ENCODE data around the gene MYO3B. TPM values are rescaled to one million over a fixed set of nuclear protein-coding genes. Genes with fewer than 3 reads are reported as not detected.

MYO3B gene
- total RNA-seq, 1 donor from 2014 or later, result 13.7 TPM

- intact Hi-C loops (cut with micrococcal nuclease), result loop anchor here (5.0 kb wide), 1 partner anchor 72 kb away; no protein-coding TSS in a partner anchor
- H3K27me3 Mint-ChIP-seq (ENCODE audit: low read depth), result peaks cover 16% of the 10 kb centered on the region
- no peak overlapping the region for H3K27ac Mint-ChIP-seq
- no peaks in the 10 kb centered on the region for H3K9me3 Mint-ChIP-seq
- peaks cover 3% of the 10 kb centered on the region for H3K36me3 Mint-ChIP-seq (ENCODE audit: low read depth)
- peaks cover 24% of the 10 kb centered on the region for H3K4me1 Mint-ChIP-seq (ENCODE audit: low read depth)
- no peak overlapping the region for H3K4me3 Mint-ChIP-seq (ENCODE audit: low read depth)
- DNase-seq (ENCODE audit: low spot score), result no peak
Observed at GRCh38 chr2:170434900-170435621, 257.1 kb downstream of the MYO3B start.

- H3K9me3 Mint-ChIP-seq, result no peaks in the 10 kb centered on the region
- intact Hi-C loops (cut with micrococcal nuclease), result loop anchor here (5.0 kb wide), 1 partner anchor 71 kb away; no protein-coding TSS in a partner anchor
- DNase-seq (ENCODE audit: low spot score), result no peak
Observed at GRCh38 chr2:170436077-170436943, 258.4 kb downstream of the MYO3B start.

GRCh38 chr2:170446078-170446477 lies 268.1 kb downstream of the MYO3B start:
- Mint-ChIP-seq H3K27ac (no peak overlapping the region), H3K4me3 (ENCODE audit: low read depth) (no peak overlapping the region), H3K9me3 (peaks cover 11% of the 10 kb centered on the region), H3K27me3 (ENCODE audit: low read depth) (no peaks in the 10 kb centered on the region), H3K36me3 (ENCODE audit: low read depth) (peaks cover 17% of the 10 kb centered on the region), H3K4me1 (ENCODE audit: low read depth) (no peaks in the 10 kb centered on the region)
- intact Hi-C loops (cut with micrococcal nuclease), result no loop called here
- DNase-seq (ENCODE audit: low spot score), result no peak

More at GRCh38 chr2:170436077-170436943, 258.4 kb downstream of the MYO3B start:
- peaks cover 3% of the 10 kb centered on the region for H3K36me3 Mint-ChIP-seq (ENCODE audit: low read depth)
- H3K27me3 Mint-ChIP-seq (ENCODE audit: low read depth), result peaks cover 16% of the 10 kb centered on the region
- H3K4me1 Mint-ChIP-seq (ENCODE audit: low read depth), result peaks cover 24% of the 10 kb centered on the region
- H3K27ac Mint-ChIP-seq, result no peak overlapping the region
- no peak overlapping the region for H3K4me3 Mint-ChIP-seq (ENCODE audit: low read depth)

GRCh38 chr2:170449034-170449433 lies 271.1 kb downstream of the MYO3B start:
- Mint-ChIP-seq H3K4me3 (ENCODE audit: low read depth) (no peak overlapping the region), H3K9me3 (peaks cover 11% of the 10 kb centered on the region), H3K36me3 (ENCODE audit: low read depth) (peaks cover 17% of the 10 kb centered on the region), H3K27me3 (ENCODE audit: low read depth) (no peaks in the 10 kb centered on the region), H3K27ac (no peak overlapping the region), H3K4me1 (ENCODE audit: low read depth) (no peaks in the 10 kb centered on the region)
- DNase-seq (ENCODE audit: low spot score), result no peak
- intact Hi-C loops (cut with micrococcal nuclease), result no loop called here

- Mint-ChIP-seq H3K4me1 (ENCODE audit: low read depth) (peaks cover 10% of the 10 kb centered on the region), H3K27me3 (ENCODE audit: low read depth) (no peaks in the 10 kb centered on the region), H3K4me3 (ENCODE audit: low read depth) (no peak overlapping the region), H3K36me3 (ENCODE audit: low read depth) (no peaks in the 10 kb centered on the region), H3K9me3 (no peaks in the 10 kb centered on the region), H3K27ac (no peak overlapping the region)
- intact Hi-C loops (cut with micrococcal nuclease), result no loop called here
- no peak for DNase-seq (ENCODE audit: low spot score)
Observed at GRCh38 chr2:170454471-170455372, 276.8 kb downstream of the MYO3B start.

GRCh38 chr2:170455617-170456426 lies 277.9 kb downstream of the MYO3B start:
- no peaks in the 10 kb centered on the region for H3K9me3 Mint-ChIP-seq
- DNase-seq (ENCODE audit: low spot score), result no peak
- H3K36me3 Mint-ChIP-seq (ENCODE audit: low read depth), result no peaks in the 10 kb centered on the region
- H3K27ac Mint-ChIP-seq, result no peak overlapping the region
- H3K4me1 Mint-ChIP-seq (ENCODE audit: low read depth), result peaks cover 10% of the 10 kb centered on the region
- H3K4me3 Mint-ChIP-seq (ENCODE audit: low read depth), result no peak overlapping the region
- no peaks in the 10 kb centered on the region for H3K27me3 Mint-ChIP-seq (ENCODE audit: low read depth)
- intact Hi-C loops (cut with micrococcal nuclease), result no loop called here

GRCh38 chr2:170456914-170457313 lies 279.0 kb downstream of the MYO3B start:
- Mint-ChIP-seq H3K36me3 (ENCODE audit: low read depth) (no peaks in the 10 kb centered on the region), H3K27ac (no peak overlapping the region), H3K4me3 (ENCODE audit: low read depth) (no peak overlapping the region), H3K4me1 (ENCODE audit: low read depth) (peaks cover 10% of the 10 kb centered on the region), H3K9me3 (no peaks in the 10 kb centered on the region), H3K27me3 (ENCODE audit: low read depth) (no peaks in the 10 kb centered on the region)
- no peak for DNase-seq (ENCODE audit: low spot score)
- intact Hi-C loops (cut with micrococcal nuclease), result no loop called here

GRCh38 chr2:170457742-170458141 lies 279.8 kb downstream of the MYO3B start:
- no peak overlapping the region for H3K4me3 Mint-ChIP-seq (ENCODE audit: low read depth)
- intact Hi-C loops (cut with micrococcal nuclease), result no loop called here
- no peaks in the 10 kb centered on the region for H3K36me3 Mint-ChIP-seq (ENCODE audit: low read depth)
- H3K27ac Mint-ChIP-seq, result no peak overlapping the region
- H3K9me3 Mint-ChIP-seq, result no peaks in the 10 kb centered on the region
- DNase-seq (ENCODE audit: low spot score), result no peak
- no peaks in the 10 kb centered on the region for H3K27me3 Mint-ChIP-seq (ENCODE audit: low read depth)
- H3K4me1 Mint-ChIP-seq (ENCODE audit: low read depth), result peaks cover 10% of the 10 kb centered on the region

GRCh38 chr2:170461889-170462288 lies 283.9 kb downstream of the MYO3B start:
- Mint-ChIP-seq H3K4me3 (ENCODE audit: low read depth) (no peak overlapping the region), H3K4me1 (ENCODE audit: low read depth) (no peaks in the 10 kb centered on the region), H3K27me3 (ENCODE audit: low read depth) (no peaks in the 10 kb centered on the region), H3K9me3 (no peaks in the 10 kb centered on the region), H3K27ac (no peak overlapping the region), H3K36me3 (ENCODE audit: low read depth) (no peaks in the 10 kb centered on the region)
- DNase-seq (ENCODE audit: low spot score), result no peak
- intact Hi-C loops (cut with micrococcal nuclease), result no loop called here

- DNase-seq (ENCODE audit: low spot score), result no peak
- Mint-ChIP-seq H3K4me1 (ENCODE audit: low read depth) (no peaks in the 10 kb centered on the region), H3K27me3 (ENCODE audit: low read depth) (no peaks in the 10 kb centered on the region), H3K4me3 (ENCODE audit: low read depth) (no peak overlapping the region), H3K9me3 (no peaks in the 10 kb centered on the region), H3K36me3 (ENCODE audit: low read depth) (no peaks in the 10 kb centered on the region), H3K27ac (no peak overlapping the region)
- intact Hi-C loops (cut with micrococcal nuclease), result no loop called here
Observed at GRCh38 chr2:170462433-170463205, 284.7 kb downstream of the MYO3B start.

- intact Hi-C loops (cut with micrococcal nuclease), result no loop called here
- no peak overlapping the region for H3K4me3 Mint-ChIP-seq (ENCODE audit: low read depth)
- H3K27me3 Mint-ChIP-seq (ENCODE audit: low read depth), result no peaks in the 10 kb centered on the region
- no peak overlapping the region for H3K27ac Mint-ChIP-seq
- peaks cover 2% of the 10 kb centered on the region for H3K4me1 Mint-ChIP-seq (ENCODE audit: low read depth)
- H3K9me3 Mint-ChIP-seq, result no peaks in the 10 kb centered on the region
- DNase-seq (ENCODE audit: low spot score), result no peak
- H3K36me3 Mint-ChIP-seq (ENCODE audit: low read depth), result no peaks in the 10 kb centered on the region
Observed at GRCh38 chr2:170463206-170463537, 285.2 kb downstream of the MYO3B start.

All from activated T-helper 2 cell treated with anti-CD3 and anti-CD28 coated beads, Interferon-gamma antibody, Interleukin-2, Interleukin-4, amounts not matched to agents 10 μg/mL and 5 μg/mL and 100 μg/mL, durations not matched to agents 14 hours and 24 hours and 36 hours (primary cell).